Caco-2 (cell line): ENCODE results near the gene GMFB. TPM values are rescaled to one million over a fixed set of nuclear protein-coding genes. Genes with fewer than 3 reads are reported as not detected.

Experiments used
- BruUV-seq: library from RNA; stranded (reverse); fragments of 400-500 nt; replicated peaks from 2 replicates; lab custom pipeline; 2021; lab: Mats Ljungman, UMichigan
- CTCF ChIA-PET: fragments of 300-600 bp; sonication (Branson Sonifier 250); formaldehyde crosslinking; loops from one replicate; lab custom pipeline; 2022; ENCODE audit warnings: antibody characterized with exemption; lab: Charles Lee
- POLR2A ChIA-PET: fragments of 300-600 bp; sonication (Branson Sonifier 250); formaldehyde crosslinking; loops from one replicate; lab custom pipeline; 2022; ENCODE audit warnings: antibody characterized with exemption; lab: Charles Lee
- DNase-seq, 2 experiments: peaks; one replicate each; pipeline versions ENCODE4 v3.0.0 to v3.0.0-alpha.2; 2020 to 2022
- H3K27me3 ChIP-seq: replicated peaks from 2 replicates; pipeline ENCODE4 v1.6.0; 2011; ENCODE audit warnings: low read length; ENCODE audit not compliant: control insufficient read depth, insufficient read depth
- H3K36me3 ChIP-seq: 2 replicates; pipeline ENCODE4 v1.5.1; 2011; ENCODE audit warnings: low read length; ENCODE audit not compliant: control insufficient read depth, insufficient read depth
- H3K4me1 ChIP-seq: fragments of 250-450 bp; sonication (Bioruptor Pico); 2 replicates; pipeline ENCODE4 v1.5.1; 2020; ENCODE audit warnings: mild to moderate bottlenecking
- H3K4me3 ChIP-seq: 2 replicates; pipeline ENCODE4 v1.5.1; 2011; ENCODE audit warnings: low read depth, mild to moderate bottlenecking, control low read depth, low read length
- H3K9me3 ChIP-seq: fragments of 250-450 bp; sonication (Bioruptor Pico); 2 replicates; pipeline ENCODE4 v1.5.1; 2020; ENCODE audit warnings: mild to moderate bottlenecking, moderate library complexity
- H3K27ac Mint-ChIP-seq: one replicate; pipeline ENCODE4 v1.8.0; 2022; ENCODE audit warnings: mixed read lengths; ENCODE audit not compliant: unreplicated experiment
- H3K27me3 Mint-ChIP-seq: one replicate; pipeline ENCODE4 v1.8.0; 2022; ENCODE audit warnings: mixed read lengths; ENCODE audit not compliant: insufficient read depth, unreplicated experiment
- H3K36me3 Mint-ChIP-seq: one replicate; pipeline ENCODE4 v1.8.0; 2022; ENCODE audit warnings: mild to moderate bottlenecking, mixed read lengths; ENCODE audit not compliant: insufficient read depth, unreplicated experiment
- H3K4me1 Mint-ChIP-seq: one replicate; pipeline ENCODE4 v1.8.0; 2022; ENCODE audit warnings: low read depth, mixed read lengths; ENCODE audit not compliant: unreplicated experiment
- H3K4me3 Mint-ChIP-seq: one replicate; pipeline ENCODE4 v1.8.0; 2022; ENCODE audit warnings: mild to moderate bottlenecking, moderate library complexity, mixed read lengths; ENCODE audit not compliant: unreplicated experiment
- H3K9me3 Mint-ChIP-seq: one replicate; pipeline ENCODE4 v1.8.0; 2022; ENCODE audit warnings: mixed read lengths; ENCODE audit not compliant: unreplicated experiment
- intact Hi-C: fragments of 100-400 bp; cut with micrococcal nuclease; formaldehyde crosslinking; loops from one replicate; pipeline ENCODE4 v1.10.0; 2022; ENCODE audit not compliant: unreplicated experiment
- total RNA-seq: library from RNA; stranded (reverse); gene quantifications from 2 replicates; pipeline ENCODE4 v1.2.3, GENCODE V29; 2022
- TF ChIP-seq, protein P1 (sequence below), 2 experiments: fragments of 200-600 bp in 1 of 2; IDR thresholded peaks; 1 replicate in 1 of 2; 2 replicates in 1 of 2; pipeline versions ENCODE4 v1.5.1 to v1.8.0; 2011 to 2022; ENCODE audit warnings: antibody characterized with exemption in 1 of 2, control low read depth in 1 of 2, inconsistent platforms in 1 of 2, low read depth in 1 of 2, low read length in 1 of 2, mild to moderate bottlenecking in 1 of 2, moderate library complexity in 1 of 2; ENCODE audit not compliant: insufficient read depth in 1 of 2, severe bottlenecking in 1 of 2, unreplicated experiment in 1 of 2

The GMFB gene
- total RNA-seq, 1 experiment from 2014 or later: 67.4 TPM

DNA sequence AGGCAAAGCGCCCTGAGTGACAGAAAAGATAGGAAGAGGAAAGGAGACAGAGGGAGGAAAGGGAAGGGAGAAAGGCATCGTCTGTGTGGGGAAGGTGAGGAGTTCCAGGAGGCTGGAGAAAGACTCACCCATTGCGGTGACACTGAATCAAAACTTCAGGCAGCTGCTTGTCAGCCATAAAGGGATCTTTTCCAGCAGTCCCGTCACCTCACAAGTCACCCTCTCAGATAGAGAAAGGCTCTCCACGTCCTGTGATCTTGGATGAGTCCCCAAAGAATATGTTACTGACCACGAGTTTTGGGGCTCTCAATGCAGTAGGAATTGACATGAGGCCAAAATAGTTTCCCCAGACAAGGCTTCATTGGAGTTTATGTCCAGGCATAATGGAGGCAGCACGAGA is 9.8 kb upstream of the GMFB start:
- Histone ChIP-seq H3K36me3 (no peaks in the 10 kb centered on the region), H3K9me3 (no peaks in the 10 kb centered on the region), H3K27me3 (no peaks in the 10 kb centered on the region), H3K4me1 (peaks cover 11% of the 10 kb centered on the region), H3K4me3 (no peak overlapping the region)
- DNase-seq: no peak
- H3K4me1 Mint-ChIP-seq: peaks cover 9% of the 10 kb centered on the region
- TF ChIP-seq, protein P1, sequence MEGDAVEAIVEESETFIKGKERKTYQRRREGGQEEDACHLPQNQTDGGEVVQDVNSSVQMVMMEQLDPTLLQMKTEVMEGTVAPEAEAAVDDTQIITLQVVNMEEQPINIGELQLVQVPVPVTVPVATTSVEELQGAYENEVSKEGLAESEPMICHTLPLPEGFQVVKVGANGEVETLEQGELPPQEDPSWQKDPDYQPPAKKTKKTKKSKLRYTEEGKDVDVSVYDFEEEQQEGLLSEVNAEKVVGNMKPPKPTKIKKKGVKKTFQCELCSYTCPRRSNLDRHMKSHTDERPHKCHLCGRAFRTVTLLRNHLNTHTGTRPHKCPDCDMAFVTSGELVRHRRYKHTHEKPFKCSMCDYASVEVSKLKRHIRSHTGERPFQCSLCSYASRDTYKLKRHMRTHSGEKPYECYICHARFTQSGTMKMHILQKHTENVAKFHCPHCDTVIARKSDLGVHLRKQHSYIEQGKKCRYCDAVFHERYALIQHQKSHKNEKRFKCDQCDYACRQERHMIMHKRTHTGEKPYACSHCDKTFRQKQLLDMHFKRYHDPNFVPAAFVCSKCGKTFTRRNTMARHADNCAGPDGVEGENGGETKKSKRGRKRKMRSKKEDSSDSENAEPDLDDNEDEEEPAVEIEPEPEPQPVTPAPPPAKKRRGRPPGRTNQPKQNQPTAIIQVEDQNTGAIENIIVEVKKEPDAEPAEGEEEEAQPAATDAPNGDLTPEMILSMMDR (IDR thresholded peaks at IDR 0.05; ENCODE audit: insufficient read depth in 1 of 2, low read depth in 1 of 2, low read length in 1 of 2, severe bottlenecking in 1 of 2, unreplicated experiment in 1 of 2): no peak
- no peak overlapping the region for H3K4me3 Mint-ChIP-seq
- H3K36me3 Mint-ChIP-seq: no peaks in the 10 kb centered on the region
- intact Hi-C loops: no loop called here
- no peaks in the 10 kb centered on the region for H3K27me3 Mint-ChIP-seq
- H3K9me3 Mint-ChIP-seq: peaks cover 12% of the 10 kb centered on the region
- ChIA-PET CTCF (no interaction called here), POLR2A (no interaction called here)
- no TSS peak for BruUV-seq
- no peak overlapping the region for H3K27ac Mint-ChIP-seq

DNA sequence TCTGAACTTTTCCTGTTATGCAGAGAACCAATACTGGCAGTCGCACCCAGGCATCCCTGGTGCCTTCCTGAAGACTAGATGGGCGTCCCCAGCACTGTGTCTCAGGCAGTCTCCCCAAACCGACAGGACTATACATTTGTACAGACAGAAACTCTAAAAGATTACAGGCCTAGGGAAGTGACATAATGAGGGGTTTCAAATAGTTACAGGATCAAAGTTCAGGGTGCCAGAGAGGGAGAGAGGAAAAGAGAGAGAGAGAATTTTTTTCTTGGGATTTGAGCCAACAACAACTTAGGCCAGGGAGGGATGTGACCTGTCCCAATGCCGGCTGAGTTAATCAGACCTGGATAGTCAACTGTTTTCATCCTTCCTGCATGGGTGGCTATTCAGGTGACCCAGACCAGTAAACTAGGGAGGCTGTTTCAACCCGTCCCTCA is 9.3 kb upstream of the GMFB start:
- no peaks in the 10 kb centered on the region for H3K9me3 ChIP-seq
- H3K4me3 ChIP-seq: no peak overlapping the region
- peaks cover 11% of the 10 kb centered on the region for H3K4me1 ChIP-seq
- CTCF ChIA-PET: no interaction called here
- no peaks in the 10 kb centered on the region for H3K36me3 ChIP-seq
- BruUV-seq: no TSS peak
- peaks cover 12% of the 10 kb centered on the region for H3K9me3 Mint-ChIP-seq
- H3K27ac Mint-ChIP-seq: no peak overlapping the region
- intact Hi-C loops: no loop called here
- peaks cover 9% of the 10 kb centered on the region for H3K4me1 Mint-ChIP-seq
- TF ChIP-seq, protein P1 (IDR thresholded peaks at IDR 0.05; ENCODE audit: insufficient read depth in 1 of 2, low read depth in 1 of 2, low read length in 1 of 2, severe bottlenecking in 1 of 2, unreplicated experiment in 1 of 2): no peak
- H3K27me3 Mint-ChIP-seq: no peaks in the 10 kb centered on the region
- H3K4me3 Mint-ChIP-seq: no peak overlapping the region
- no peaks in the 10 kb centered on the region for H3K36me3 Mint-ChIP-seq
- DNase-seq: no peak
- no peaks in the 10 kb centered on the region for H3K27me3 ChIP-seq
- POLR2A ChIA-PET: no interaction called here

DNA sequence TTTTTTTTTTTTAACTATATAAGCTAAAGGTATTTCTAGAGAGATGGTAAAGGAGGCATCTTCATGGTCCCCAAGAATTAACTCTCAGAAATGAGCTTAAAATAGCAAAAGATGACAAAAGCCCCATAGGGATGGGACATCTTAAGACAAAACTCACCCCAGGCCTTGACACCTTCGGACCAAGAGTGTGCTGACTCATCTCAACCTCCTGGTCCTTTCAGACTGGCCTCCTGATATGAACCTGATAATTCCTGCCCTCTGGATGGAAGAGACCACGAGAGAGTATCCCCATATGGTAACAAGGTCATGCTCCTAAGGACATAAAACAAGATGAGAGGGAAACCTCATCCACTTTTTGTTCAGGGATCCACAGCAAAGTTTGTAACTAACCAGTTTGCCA is 8.4 kb upstream of the GMFB start:
- Mint-ChIP-seq H3K9me3 (peaks cover 12% of the 10 kb centered on the region), H3K4me3 (no peak overlapping the region), H3K36me3 (no peaks in the 10 kb centered on the region), H3K27me3 (no peaks in the 10 kb centered on the region), H3K27ac (no peak overlapping the region), H3K4me1 (peaks cover 9% of the 10 kb centered on the region)
- no peaks in the 10 kb centered on the region for H3K36me3 ChIP-seq
- ChIA-PET CTCF (no interaction called here), POLR2A (no interaction called here)
- TF ChIP-seq, protein P1 (IDR thresholded peaks at IDR 0.05; ENCODE audit: insufficient read depth in 1 of 2, low read depth in 1 of 2, low read length in 1 of 2, severe bottlenecking in 1 of 2, unreplicated experiment in 1 of 2): no peak
- no peak overlapping the region for H3K4me3 ChIP-seq
- H3K9me3 ChIP-seq: no peaks in the 10 kb centered on the region
- intact Hi-C loops: no loop called here
- peaks cover 11% of the 10 kb centered on the region for H3K4me1 ChIP-seq
- no TSS peak for BruUV-seq
- DNase-seq: no peak
- H3K27me3 ChIP-seq: no peaks in the 10 kb centered on the region
